Hematopoietic multipotent progenitor cell treated with erythropoietin and hydrocortisone succinate and interleukin-3 and kit ligand, for 6 days (in vitro differentiated cells): ENCODE results near the gene ANKRD42.

Experiments used
- DNase-seq: peaks from one replicate; pipeline ENCODE4 v3.0.0-alpha.2; 2015

ANKRD42 gene

DNA sequence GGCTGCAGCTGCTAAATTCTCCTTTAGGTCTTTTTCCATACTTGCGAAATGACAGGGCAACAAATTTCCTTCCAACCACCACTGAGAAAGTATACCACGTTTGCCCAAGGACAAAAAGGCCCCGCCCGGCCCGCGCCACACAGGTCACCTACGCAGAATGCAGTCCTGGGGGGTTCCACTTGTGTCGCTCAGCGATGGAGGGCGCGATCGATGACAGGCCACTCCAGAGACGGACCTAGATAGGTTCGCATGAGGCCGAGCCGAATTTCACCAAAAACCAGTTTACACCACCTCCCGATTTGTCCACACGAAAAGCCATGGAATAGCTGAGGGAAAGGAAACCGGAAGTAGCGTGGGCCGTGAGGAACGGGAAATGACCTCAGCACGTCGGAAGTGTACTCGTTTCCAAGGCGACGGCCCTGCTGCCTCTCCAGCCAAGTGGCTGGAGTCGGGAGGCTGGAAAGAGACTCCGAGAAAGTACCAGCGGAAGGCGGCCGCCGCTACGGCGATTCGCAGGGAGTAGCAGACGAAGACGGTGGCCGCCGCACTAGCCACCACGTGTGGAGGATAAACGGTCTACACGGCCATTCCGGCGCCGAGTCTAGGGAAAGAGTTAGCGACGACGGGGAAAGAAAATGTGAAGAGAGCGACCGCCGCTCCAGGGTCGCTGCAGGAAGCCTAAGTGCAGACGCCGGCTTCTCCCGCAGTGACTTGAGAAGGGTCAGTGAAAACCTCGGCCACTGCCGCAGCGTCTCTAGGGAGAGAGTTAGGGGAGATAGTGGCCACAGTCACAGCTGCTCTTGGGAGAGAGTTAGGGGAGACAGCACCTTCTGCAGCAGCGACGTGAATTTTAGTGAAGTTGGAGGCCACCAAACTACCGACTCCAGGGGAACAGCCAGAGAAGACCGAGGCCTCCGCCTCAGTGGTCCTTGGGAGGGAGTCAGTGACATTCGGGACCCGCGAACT is at the start of gene ANKRD42:
Gene ANKRD42 (plus strand): TSS at position 398 of the 966 bp plus-strand sequence. CDS start 959 bp downstream, outside the sequence.
- DNase-seq: peak; percentile 98

GRCh38 chr11:83147895-83148294 is 45.6 kb upstream of the ANKRD42 start:
- DNase-seq: no peak

DNA sequence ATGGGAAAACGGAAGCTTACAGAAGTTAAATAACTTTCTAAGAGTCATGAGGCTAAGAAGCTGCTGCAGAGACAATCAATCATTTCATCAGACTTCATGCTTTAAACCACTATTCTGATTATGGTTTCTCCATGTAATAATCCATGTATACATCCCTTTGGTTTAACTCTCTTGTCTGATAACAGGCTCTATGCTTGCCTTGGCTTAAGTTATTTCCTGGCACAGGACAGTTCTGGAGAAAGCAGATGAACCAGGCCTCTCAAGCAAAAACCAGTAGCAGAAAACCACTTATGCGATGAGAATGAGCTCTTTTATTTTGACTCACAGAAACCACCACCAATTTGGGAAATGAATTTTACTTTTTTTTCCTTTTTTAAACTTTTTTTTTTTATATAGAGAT is 43.1 kb upstream of the ANKRD42 start:
- no peak for DNase-seq

GRCh38 chr11:83151274-83151977 is 42.1 kb upstream of the ANKRD42 start:
- DNase-seq: peak; percentile 82

DNA sequence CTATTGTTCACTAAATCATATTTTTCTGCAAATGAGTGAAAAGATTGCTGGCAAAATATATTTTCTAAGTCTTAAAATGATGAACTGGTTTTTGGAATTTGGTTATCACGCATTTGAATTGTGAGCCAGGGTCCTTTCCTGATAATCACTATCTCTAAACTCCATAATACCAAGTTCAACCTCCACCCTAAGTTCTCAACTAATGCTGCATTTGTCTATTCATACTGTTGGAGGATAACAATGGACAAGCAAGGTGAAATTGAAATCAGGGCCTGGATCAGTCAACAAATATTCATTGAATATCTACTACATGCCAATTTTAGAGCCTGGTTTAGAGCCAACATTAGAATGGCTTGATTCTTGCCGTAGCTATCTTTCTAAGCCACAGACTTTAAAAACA is 41.2 kb upstream of the ANKRD42 start:
- peak; percentile 62 for DNase-seq

GRCh38 chr11:83153764-83154163 is 39.7 kb upstream of the ANKRD42 start:
- no peak for DNase-seq

DNA sequence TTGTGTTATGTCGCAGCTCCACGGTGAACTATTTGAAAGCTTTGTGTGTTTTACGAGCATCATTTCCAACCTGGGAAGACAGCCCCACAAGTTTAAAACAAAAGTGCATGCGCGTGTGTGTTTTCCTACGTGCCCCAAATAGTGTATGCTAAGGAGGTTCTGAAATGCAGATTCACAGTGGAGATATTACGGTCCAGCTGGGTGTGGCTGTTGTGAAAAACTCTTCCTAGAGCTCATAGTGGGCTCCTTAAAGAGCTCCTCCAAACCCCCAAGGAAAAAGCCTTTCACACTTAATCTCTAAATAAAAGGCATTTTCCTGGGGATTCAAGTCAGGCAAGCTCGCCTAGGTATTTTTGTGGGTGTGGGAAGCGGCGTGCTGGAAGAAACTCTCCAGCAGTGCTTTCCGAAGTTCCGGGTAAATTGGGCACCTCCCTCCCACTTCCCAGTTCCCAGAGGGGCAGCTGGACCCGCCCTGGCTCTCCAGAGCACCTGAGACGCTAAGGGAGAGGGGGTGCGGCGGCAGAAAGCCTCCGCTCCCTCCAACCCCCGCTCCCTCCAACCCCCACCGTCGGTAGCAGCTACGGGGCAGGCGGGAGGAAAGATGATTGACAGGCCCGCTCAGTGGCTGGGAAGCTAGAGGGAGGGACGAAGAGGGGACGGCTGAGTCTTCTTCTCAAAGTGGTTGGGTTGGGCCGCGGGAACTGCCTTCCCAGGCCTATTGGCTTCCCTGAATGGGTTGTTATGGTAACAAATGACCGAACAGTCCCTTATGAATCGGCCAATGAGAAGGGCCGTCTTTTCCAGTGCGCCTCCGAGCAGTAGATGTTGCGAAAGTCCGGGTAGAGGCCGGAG is 37.1 kb upstream of the ANKRD42 start:
- DNase-seq: peak; percentile 100

DNA sequence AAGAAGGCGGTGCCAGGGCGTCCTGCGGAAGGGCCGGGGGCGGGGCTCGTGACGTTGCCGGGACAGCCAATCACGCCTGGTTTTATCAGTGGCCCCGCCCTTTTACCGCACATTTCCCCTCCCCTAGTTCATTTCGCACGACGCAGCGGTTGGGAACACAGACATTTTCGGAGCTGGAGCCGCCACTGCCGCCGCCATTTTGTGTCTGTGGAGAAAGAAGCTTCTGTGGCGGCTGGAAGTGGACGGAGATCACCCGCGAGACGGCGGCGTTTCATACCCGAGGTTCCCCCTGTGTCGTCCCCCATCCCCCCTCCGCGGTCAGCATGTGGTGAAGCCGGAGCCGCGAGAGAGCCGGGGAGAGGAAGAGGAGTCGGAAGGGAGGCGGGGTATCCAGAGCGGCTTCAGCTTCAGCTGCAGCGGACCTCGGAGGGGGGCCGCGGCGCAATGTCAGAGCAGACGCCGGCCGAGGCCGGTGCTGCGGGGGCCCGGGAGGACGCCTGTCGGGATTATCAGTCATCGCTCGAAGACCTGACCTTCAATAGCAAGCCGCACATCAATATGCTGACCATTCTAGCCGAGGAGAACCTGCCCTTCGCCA is 36.4 kb upstream of the ANKRD42 start, which contains the start of gene PCF11:
Gene PCF11 (plus strand): TSS at position 136 of the 598 bp plus-strand sequence. CDS start 309 bp downstream, at position 445.
- DNase-seq: no peak

DNA sequence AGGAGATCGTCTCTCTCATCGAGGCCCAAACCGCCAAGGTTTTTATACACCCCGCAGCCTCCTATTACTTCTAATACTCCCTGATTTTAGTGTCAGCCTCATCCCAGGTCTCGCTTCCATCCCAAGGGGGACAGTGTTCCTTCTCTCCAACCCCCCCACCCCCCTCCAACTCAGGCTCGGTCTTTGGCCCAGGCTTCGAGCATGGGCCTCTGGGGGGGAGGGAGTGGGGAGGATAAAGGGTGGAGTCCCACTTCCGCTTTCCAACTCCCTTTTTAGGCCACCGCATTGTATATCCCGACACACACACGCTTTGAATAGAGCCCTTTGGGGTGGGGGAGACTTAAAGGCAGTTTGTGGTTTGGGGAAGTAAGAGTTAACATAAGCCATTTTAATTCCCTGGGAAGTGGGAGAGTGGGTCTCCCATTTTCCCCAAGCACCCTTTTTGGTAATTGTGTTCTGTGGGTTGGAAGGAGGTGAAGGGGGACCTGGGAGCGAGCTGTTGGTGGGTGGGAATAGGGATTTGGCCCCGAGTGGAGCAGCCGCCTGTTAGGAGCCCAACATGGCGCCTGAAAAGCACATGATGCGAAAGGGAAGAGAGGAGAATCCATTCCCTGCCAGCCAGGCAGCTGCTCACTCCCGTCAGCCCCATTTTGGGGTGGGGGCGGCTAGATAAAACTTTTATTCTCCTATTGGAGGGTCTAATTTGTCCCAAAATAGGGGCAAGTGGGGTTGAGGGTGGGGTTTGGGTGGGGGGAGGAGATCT is 35.7 kb upstream of the ANKRD42 start:
- peak; percentile 87 for DNase-seq

DNA sequence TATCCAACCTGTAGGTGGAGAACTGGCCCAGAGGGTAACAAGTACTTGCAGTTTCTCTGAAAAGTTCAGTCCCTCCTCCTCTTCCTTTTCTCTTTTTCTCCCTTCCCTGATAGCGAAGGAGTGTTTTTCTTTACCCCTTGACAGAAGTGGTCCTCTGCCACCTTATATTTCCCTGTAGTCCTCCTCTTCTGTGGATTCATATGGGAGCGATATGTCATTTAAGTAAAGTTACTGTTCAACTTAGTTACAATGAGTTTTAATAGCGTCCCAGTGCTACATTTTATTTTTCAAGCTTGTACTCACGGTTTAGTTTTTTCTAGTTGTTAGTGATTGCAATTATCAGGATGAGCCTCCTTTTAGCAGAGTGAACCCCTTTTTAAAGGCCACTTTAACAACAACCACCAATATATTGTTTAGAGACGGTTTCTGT is 35.1 kb upstream of the ANKRD42 start:
- DNase-seq: no peak

GRCh38 chr11:83158965-83159901 is 34.3 kb upstream of the ANKRD42 start:
- no peak for DNase-seq

GRCh38 chr11:83159902-83160865 is 33.3 kb upstream of the ANKRD42 start:
- DNase-seq: peak; percentile 34

- DNase-seq: no peak
Measured at GRCh38 chr11:83161610-83162199, 31.8 kb upstream of the ANKRD42 start.

GRCh38 chr11:83162377-83162776 is 31.1 kb upstream of the ANKRD42 start:
- peak; percentile 44 for DNase-seq

DNA sequence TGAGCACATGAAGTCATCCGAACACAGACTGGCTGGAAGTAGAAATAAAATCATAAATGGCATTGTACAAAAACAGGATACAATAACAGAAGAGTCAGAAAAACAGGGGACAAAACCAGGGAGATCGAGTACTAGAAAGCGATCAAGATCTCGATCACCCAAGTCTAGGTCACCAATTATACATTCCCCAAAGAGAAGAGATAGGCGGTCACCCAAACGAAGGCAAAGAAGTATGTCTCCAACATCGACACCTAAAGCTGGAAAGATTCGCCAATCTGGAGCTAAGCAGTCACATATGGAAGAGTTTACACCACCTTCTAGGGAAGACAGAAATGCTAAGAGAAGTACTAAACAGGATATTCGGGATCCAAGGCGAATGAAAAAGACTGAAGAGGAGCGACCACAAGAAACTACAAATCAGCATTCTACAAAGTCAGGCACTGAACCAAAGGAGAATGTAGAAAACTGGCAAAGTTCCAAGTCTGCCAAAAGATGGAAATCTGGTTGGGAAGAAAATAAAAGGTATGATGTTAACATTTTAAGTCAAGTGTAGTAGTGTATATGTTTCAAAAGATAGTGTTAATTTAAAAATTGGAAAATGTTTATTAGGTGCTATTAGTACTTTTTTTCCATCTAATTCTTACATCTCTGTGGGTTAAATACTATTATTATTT is 27.2 kb upstream of the ANKRD42 start:
- DNase-seq: peak; percentile 37

DNA sequence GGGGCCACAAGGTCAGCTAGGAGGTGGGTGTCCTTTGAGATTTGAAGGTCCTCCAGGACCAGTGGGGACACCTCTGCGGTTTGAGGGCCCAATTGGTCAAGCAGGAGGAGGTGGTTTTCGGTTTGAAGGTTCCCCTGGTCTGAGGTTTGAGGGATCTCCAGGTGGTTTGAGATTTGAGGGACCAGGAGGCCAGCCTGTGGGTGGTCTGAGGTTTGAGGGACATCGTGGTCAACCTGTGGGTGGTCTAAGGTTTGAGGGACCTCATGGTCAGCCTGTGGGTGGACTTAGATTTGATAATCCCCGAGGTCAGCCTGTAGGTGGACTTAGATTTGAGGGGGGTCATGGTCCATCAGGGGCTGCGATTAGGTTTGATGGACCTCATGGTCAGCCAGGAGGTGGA is 24.8 kb upstream of the ANKRD42 start:
- DNase-seq: no peak

- no peak for DNase-seq
Measured at GRCh38 chr11:83170865-83171264, 22.6 kb upstream of the ANKRD42 start.

GRCh38 chr11:83172551-83172950 is 21.0 kb upstream of the ANKRD42 start:
- DNase-seq: no peak
